GDM1 (cell line): ENCODE data around the gene TYW1.
"Not testable (repeated sequence)": the region's sequence is repeated elsewhere in the genome, so short reads cannot be mapped to it uniquely, and the experiment has no call there.

ENCODE experiments used
- DNase-seq: peaks from one replicate; lab custom pipeline; 2025; lab: John Stamatoyannopoulos, UW

Gene TYW1, protein sequence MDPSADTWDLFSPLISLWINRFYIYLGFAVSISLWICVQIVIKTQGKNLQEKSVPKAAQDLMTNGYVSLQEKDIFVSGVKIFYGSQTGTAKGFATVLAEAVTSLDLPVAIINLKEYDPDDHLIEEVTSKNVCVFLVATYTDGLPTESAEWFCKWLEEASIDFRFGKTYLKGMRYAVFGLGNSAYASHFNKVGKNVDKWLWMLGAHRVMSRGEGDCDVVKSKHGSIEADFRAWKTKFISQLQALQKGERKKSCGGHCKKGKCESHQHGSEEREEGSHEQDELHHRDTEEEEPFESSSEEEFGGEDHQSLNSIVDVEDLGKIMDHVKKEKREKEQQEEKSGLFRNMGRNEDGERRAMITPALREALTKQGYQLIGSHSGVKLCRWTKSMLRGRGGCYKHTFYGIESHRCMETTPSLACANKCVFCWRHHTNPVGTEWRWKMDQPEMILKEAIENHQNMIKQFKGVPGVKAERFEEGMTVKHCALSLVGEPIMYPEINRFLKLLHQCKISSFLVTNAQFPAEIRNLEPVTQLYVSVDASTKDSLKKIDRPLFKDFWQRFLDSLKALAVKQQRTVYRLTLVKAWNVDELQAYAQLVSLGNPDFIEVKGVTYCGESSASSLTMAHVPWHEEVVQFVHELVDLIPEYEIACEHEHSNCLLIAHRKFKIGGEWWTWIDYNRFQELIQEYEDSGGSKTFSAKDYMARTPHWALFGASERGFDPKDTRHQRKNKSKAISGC

DNA sequence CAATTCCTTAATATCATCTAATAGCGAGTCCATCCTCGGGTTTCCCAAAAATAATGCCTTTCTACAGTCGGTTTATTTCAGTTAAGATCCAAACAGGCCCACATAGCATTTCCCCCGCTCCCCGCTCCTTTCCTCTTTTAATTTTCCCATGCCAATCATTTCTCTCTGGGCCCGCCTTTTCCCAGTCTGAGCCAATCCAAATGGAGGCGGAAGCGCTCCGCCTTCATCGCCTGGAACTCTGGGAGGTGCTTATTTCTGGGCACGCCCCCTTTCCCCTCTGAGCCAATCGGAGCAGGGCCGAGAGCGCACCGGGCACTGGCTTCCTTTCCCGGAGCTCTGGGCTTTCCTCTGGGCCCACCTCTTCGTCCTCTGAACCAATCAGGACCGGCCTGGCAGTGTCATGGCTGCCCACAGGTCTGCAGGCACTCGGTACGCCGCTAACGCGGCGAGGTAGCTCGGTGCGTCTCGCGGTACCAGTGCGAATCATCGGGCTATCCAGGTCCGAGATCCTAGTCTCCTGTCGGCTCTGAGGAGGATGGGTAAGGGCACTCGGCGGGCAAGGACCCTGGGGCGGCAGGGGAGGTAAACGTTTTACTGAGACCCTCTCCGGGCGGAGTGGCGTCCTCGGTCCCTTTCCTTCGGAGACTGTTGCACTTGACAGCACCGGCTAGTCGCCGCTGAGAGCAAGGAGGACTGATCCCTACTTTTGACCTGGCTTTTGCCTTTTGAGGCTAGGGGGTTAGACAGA is at the start of gene TYW1:
Gene TYW1 (plus strand): TSS at position 390 of the 748 bp plus-strand sequence. CDS start 146 bp downstream, at position 536.
- DNase-seq = peak; percentile 95

DNA sequence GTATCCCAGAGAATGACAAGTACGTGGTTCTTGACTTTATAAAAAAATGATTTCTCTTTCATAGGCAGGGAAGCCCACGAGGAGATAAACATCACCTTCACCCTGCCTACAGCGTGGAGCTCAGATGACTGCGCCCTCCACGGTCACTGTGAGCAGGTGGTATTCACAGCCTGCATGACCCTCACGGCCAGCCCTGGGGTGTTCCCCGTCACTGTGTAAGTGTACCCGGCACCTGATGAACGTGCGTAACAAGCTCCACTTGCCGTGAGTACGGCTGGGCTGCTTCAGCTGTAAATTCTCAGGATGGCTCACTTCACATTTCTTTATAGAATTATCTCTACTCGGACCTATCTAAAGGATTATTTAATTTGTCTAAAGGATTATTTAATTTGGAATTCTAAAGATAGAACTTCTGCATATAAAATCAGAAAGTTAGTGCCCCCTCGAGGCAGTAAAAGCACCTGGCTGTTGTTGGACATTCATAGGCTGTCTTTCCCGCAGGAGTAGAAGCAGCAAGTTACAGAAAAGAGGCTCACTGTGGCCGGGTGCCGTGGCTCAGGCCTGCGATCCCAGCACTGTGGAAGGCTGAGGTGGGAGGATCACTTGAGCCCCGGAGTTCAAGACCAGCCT is 48.0 kb upstream of the TYW1 start:
- no peak for DNase-seq

DNA sequence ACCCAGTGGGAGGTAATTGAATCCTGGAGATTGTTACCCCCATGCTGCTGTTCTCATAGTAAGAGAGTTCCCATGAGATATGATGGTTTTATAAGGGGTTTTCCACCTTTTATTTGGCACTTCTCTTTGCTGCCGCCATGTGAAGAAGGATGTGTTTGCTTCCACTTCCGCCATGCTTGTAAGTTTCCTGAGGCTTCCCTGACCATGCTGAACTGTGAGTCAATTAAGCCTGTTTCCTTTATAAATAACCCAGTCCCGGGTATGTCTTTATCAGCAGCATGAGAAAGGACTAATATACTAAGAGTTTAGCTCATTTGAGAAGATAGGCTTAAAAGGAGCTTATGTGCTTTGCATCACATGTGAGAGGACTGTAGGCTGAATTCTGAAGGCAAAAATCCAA is 46.3 kb upstream of the TYW1 start:
- DNase-seq = no peak

- no peak for DNase-seq
Observed at GRCh38 chr7:66950763-66951162, 45.9 kb upstream of the TYW1 start.

DNA sequence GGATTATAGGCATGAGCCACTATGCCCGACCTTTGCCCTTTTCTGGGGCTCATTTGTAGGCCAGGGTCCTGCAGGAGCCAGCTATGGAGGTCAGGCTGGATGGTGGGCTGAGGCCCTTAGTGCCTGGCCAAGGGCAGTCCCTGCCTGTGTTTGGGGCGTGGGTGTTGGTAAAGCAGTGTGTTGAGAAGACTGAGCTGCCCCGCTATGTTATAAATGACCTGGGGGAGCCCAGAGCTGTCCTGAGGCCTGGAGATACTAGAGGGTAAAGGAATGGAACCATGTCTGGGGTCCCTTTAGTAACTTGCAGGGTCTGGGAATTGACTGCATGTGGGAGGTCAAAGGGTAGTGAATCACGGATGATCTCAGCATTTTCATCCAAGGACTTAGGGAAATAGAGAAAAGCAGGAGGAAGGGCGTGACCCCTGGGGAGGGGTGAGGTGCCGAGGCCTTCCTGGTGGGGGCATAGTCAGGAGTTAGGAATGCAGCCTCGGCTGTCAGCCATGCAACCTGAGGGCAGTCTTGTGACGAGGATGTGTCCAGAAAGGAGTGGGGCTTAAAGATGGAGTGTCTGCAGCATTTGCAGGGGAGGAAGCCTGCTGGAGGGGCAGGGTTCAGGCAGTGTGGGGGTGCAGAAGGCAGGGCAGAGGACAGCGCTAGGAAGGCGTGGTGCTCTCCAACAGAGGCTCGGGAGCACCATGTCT is 44.1 kb upstream of the TYW1 start:
- no peak for DNase-seq

GRCh38 chr7:66953044-66953427 is 43.6 kb upstream of the TYW1 start:
- no peak for DNase-seq

GRCh38 chr7:66957595-66958290 is 38.9 kb upstream of the TYW1 start:
- no peak for DNase-seq

- DNase-seq = no peak
Observed at GRCh38 chr7:66958538-66959350, 37.9 kb upstream of the TYW1 start.

DNA sequence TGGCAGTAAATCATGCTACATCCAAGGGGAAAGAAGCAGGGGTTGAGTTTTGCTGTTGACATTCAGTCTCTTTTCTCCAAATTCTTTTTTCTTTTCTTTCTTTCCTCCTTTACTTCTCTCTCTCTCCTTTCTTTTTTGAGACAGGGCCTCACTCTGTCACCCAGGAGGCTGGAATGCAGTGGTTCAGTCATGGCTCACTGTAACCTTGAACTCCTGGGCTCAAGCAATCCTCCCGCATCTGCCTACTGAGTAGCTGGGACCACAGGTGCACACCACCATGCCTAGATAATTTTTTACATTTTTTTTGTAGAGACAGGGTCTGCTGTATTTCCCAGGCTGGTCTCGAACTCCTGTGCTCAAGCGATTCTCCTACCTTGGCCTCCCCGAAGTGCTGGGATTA is 36.4 kb upstream of the TYW1 start:
- no peak for DNase-seq

DNA sequence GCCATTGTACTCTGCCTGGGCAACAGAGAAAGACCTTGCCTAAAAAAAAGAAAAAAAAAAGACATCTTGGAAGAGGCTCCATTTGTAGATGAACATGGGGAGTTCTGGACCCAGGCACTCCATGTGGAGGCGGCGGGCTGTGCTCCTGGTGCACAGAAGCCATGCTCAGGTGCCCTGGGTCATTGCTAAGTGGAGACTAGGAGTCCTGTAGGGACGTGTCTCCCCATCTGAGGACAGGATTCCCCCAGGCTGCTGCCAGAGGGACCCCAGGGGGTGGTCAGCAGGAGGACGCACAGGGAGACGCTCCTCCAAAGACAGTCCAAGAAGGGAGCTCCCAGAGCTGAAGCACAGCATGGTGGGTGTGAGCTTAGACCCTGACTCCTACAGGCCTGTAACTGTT is 35.5 kb upstream of the TYW1 start:
- no peak for DNase-seq

DNA sequence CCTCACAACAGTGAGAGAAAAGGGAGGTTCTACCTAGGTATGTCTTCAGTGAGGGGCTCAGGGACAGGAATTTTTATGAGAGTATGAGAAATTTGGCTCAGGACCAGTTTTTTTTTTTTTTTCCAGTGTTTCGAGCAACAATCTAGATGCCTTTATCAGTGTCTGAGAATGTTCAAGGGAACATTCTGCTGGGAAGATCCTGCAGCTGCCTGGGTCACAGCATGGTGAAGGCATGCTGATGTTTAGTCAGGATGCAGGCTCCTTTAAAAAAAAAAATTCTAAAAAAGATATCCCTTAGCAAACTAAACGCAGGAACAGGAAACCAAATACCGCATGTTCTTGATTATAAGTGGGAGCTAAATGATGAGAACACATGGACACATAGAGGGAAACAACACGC is 32.2 kb upstream of the TYW1 start:
- DNase-seq = no peak

DNA sequence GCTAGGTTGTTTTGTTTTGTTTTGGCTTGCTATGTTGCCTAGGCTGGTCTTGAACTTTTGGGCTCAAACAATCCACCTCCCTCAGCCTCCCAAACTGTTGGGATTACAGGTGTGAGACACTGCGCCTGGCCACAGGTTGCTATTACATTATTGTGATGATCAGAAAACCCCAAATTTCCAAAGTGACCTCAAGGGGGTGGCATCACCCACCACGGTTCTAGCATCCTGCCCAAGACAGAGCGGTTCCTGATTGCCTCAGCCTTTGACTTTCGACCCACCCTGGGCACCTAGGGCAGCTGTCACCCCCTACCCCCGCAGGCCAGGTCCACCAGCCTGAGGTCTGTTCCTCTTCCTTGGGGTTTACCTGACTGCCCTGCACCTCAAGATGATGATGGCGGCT is 29.6 kb upstream of the TYW1 start:
- no peak for DNase-seq

- not testable (repeated sequence) for DNase-seq
Observed at GRCh38 chr7:66969001-66969400, 27.6 kb upstream of the TYW1 start.

DNA sequence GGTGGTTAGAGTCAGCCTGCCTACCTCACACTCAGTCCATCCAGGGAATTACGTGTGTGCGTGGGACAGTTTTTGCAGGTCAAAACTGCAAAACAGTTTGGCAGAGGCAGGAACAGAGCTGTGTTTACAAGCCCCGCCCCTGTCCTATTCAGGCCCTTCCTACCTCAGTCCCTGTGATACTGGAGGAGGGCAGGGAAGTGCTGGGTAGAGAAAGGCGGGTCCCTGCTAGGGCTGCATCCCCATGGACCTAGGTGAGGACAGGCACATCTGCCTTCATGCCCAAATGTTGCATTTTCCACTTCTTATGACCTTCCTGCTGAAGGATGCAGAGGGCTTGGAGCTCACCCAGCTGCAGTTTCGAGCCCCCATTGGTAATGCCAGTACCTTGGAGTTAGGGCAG is 26.3 kb upstream of the TYW1 start:
- DNase-seq = no peak

DNA sequence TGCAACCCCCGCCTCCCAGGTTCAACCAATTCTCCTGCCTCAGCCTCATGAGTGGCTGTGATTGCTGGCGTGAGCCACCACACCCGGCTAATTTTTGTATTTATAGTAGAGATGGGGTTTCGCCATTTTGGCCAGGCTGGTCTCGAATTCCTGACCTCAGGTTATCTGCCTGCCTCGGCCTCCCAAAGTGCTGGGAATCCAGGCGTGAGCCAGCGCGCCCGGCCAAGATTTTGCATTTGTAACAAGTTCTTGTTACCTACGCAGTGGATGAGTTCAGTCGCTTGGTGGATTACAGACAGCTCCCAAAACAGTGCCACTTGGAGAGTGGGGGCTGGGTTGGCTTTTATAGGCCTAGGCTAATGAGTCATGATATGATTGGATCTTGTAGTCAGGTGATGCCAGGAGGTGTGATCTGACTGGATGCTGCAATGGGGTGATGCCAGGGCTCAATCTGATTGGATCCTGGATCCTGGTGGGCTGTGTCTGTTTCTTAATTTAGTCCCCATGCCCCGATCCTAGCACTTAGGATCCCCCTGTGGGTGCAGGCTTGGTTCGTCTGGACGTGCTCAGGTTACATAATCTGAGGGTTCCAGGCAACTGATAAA is 21.5 kb upstream of the TYW1 start:
- DNase-seq = no peak

- DNase-seq = not testable (repeated sequence)
Observed at GRCh38 chr7:66978312-66978711, 18.3 kb upstream of the TYW1 start.

DNA sequence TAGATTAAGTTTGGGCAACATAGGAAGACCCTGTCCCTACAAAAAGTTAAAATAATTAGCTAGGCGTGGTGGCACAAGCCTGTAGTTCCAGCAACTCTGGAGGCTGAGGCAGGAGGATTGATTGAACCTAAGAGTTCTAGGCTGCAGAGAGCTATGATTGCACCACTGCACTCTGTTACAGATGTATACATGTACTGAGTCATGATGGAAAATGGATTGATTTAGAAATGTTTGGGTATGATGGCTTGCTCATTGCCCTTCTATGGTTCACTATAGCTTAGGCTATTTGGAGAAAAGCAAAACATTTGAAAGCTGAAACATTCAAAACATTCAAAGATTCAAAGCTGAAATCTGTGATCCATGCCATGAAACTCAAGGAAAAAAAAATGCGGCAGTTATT is 17.6 kb upstream of the TYW1 start:
- DNase-seq = not testable (repeated sequence)

GRCh38 chr7:66980336-66980735 is 16.3 kb upstream of the TYW1 start:
- not testable (repeated sequence) for DNase-seq

DNA sequence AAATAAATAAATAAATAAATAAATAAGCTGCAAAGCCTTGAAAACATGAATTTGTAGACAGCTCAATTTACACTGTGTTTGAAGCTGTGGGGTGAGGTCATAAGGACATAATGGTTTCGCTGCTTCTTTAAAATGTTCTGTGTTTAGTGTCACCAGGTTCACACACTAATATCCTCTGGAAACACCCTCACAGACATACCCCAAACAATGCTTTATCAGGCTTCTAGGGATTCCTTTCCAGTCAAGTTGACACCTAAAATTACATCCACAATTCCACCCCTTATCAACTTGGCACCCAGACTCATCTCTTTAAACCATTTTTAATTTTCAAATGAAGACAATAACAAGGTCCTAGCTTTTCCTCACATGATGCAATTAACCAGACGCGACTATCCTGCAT is 7.1 kb upstream of the TYW1 start:
- DNase-seq = not testable (repeated sequence)

GRCh38 chr7:66994051-66994450 is 2.6 kb upstream of the TYW1 start:
- not testable (repeated sequence) for DNase-seq
